Bone marrow (tissue), 2 donors: Measurements from ENCODE around the gene ABHD5.
"Not testable (repeated sequence)": the region's sequence is repeated elsewhere in the genome, so short reads cannot be mapped to it uniquely, and the experiment has no call there.

Experiments used
- DNase-seq, 2 donors: peaks; one replicate each; lab custom pipeline; 2025; lab: John Stamatoyannopoulos, UW

The ABHD5 gene

GRCh38 chr3:43690400-43691119 lies at the start of gene ABHD5:
Gene ABHD5, plus strand, starts transcription at chr3:43690938. Its CDS starts 55 bp downstream, at chr3:43690993.
- peak; percentile 78 to 84 for DNase-seq

GRCh38 chr3:43641306-43642114 lies 49.2 kb upstream of the ABHD5 start:
- DNase-seq, result no peak

GRCh38 chr3:43644443-43644842 lies 46.3 kb upstream of the ABHD5 start:
- DNase-seq, result no peak

- DNase-seq, result no peak
Observed at GRCh38 chr3:43647331-43648166, 43.2 kb upstream of the ABHD5 start.

GRCh38 chr3:43648957-43649356 lies 41.8 kb upstream of the ABHD5 start:
- no peak for DNase-seq

GRCh38 chr3:43649365-43649968 lies 41.3 kb upstream of the ABHD5 start:
- DNase-seq, result no peak

GRCh38 chr3:43650345-43650744 lies 40.4 kb upstream of the ABHD5 start:
- DNase-seq, result no peak

GRCh38 chr3:43656390-43656789 lies 34.3 kb upstream of the ABHD5 start:
- not testable (repeated sequence) for DNase-seq

- DNase-seq, result no peak
Observed at GRCh38 chr3:43659250-43659880, 31.4 kb upstream of the ABHD5 start.

GRCh38 chr3:43661376-43661775 lies 29.4 kb upstream of the ABHD5 start:
- DNase-seq, result not testable (repeated sequence)

GRCh38 chr3:43665011-43665410 lies 25.7 kb upstream of the ABHD5 start:
- DNase-seq, result not testable (repeated sequence)

GRCh38 chr3:43670635-43671522 lies 19.9 kb upstream of the ABHD5 start:
- DNase-seq, result no peak

- no peak for DNase-seq
Observed at GRCh38 chr3:43674345-43675085, 16.2 kb upstream of the ABHD5 start.

- DNase-seq, result no peak
Observed at GRCh38 chr3:43675593-43675992, 15.1 kb upstream of the ABHD5 start.

- no peak for DNase-seq
Observed at GRCh38 chr3:43676441-43676840, 14.3 kb upstream of the ABHD5 start.

- DNase-seq, result not testable (repeated sequence)
Observed at GRCh38 chr3:43678375-43678774, 12.4 kb upstream of the ABHD5 start.

- not testable (repeated sequence) for DNase-seq
Observed at GRCh38 chr3:43678887-43679449, 11.8 kb upstream of the ABHD5 start.

- DNase-seq, result not testable (repeated sequence)
Observed at GRCh38 chr3:43680857-43681256, 9.9 kb upstream of the ABHD5 start.

- no peak for DNase-seq
Observed at GRCh38 chr3:43684944-43685343, 5.8 kb upstream of the ABHD5 start.
